Stimulated activated naive CD8-positive, alpha-beta T cell treated with anti-CD3 and anti-CD28 coated beads, Interleukin-15, Interleukin-2, amounts not matched to agents 100 U/mL and 50 U/mL, for 24 hours (primary cell): ENCODE data around the gene PABPN1.
"Not testable (repeated sequence)": the region's sequence is repeated elsewhere in the genome, so short reads cannot be mapped to it uniquely, and the experiment has no call there.

ENCODE experiments used
- ATAC-seq: fragments of 150-1000 bp; cut with Tn5 transposase; one replicate; pipeline ENCODE4 v1.10.0; 2021
- DNase-seq: peaks from one replicate; pipeline ENCODE4 v3.0.0; 2021

PABPN1 gene

DNA sequence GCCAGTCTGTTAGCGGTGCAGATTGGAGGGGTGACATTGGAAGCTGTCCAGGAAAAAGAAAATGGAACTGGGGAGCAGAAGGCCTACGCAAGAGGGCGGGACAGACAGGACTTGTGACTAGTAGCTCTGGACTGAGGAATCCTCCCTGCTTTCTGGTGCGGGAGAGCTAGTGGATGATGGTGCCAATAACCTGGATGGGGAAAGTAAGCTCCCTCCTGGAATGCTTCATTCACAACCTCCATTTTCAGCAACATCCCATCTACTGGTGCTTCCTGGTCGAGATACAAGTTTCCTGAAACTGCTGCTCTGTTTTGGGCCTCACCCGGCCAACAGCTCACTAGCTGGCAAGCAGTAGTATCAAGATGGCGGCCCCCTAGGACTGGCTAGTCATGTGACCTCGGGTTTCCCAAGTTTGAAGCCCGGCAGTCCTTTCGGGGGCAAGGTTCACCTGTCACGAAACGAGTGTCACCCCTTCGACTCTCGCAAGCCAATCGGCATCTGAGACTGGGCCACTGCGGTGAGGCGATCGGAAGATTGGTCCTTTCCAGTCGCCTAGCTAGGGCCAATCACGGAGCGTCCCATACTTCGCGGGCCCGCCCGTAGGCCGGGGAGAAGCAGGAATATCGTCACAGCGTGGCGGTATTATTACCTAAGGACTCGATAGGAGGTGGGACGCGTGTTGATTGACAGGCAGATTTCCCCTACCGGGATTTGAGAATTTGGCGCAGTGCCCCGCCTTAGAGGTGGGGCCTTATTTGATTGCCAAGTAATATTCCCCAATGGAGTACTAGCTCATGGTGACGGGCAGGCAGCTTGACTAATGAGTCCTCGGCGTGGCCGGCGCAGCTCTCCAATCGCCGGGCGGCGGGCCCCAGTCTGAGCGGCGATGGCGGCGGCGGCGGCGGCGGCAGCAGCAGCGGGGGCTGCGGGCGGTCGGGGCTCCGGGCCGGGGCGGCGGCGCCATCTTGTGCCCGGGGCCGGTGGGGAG, at the start of gene PABPN1:
Gene PABPN1, plus strand, starts transcription at position 874 of the 988 bp plus-strand sequence. Its CDS starts 13 bp downstream, at position 887.
- ATAC-seq (peak; percentile 94), DNase-seq (peak; percentile 95)

DNA sequence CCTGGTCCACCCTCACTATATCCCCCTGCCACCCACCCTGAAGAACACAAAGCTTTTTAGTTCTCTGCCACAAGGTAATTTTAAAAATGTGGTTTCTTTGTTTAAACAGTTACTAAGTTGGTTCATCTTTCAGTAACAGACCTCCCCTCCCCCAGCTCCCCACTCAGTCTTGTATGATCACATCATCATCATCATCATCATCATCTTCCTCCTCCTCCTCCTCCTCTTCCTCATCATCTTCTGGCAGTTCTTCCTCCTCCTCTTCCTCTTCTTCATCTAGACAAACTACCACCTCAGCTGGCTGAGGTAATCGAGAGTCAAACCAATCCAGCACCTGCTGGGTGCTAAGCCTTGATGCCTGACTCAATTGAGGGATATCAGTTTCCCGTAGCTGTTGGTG, 45.8 kb upstream of the PABPN1 start:
- ATAC-seq (no peak), DNase-seq (no peak)

GRCh38 chr14:23277189-23277588, 44.1 kb upstream of the PABPN1 start:
- ATAC-seq (no peak), DNase-seq (no peak)

DNA sequence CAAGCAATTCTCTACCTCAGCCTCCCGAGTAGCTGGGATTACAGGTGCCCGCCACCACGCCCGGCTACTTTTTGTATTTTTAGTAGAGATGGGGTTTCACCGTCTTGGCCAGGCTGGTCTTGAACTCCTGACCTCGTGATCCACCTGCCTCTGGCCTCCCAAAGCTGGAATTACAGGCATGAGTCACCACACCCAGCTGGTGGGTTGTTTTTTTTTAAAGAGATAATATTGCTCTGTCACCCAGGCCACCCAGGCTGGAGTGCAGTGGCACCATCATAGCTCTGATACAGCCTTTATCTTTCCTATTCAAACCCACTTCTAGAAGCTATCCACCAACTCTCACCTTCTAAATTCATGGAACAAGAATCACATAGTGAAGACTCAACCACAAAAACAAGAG, 43.3 kb upstream of the PABPN1 start:
- ATAC-seq = not testable (repeated sequence)

DNA sequence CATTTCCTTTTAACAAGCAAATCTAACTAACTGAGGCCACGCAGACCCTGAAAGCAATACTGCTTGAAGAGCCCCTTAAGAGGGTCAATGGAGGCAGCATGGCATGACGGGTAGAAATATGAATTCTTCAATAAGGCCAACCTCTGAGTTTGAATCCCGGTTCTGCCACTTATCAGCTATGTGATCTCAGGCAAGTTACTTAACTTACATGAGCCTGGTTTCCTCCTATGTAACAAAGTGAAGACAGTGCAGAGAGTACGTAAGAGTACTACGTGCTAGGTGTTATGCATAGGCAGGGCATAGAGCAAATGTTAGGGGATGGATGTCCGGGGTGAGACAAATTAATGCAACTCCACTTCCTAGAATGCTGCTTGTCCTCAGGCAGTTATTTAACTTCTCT, 40.0 kb upstream of the PABPN1 start:
- no peak for DNase-seq
- ATAC-seq = no peak

More for the DNA sequence above, 43.3 kb upstream of the PABPN1 start:
- not testable (repeated sequence) for DNase-seq

DNA sequence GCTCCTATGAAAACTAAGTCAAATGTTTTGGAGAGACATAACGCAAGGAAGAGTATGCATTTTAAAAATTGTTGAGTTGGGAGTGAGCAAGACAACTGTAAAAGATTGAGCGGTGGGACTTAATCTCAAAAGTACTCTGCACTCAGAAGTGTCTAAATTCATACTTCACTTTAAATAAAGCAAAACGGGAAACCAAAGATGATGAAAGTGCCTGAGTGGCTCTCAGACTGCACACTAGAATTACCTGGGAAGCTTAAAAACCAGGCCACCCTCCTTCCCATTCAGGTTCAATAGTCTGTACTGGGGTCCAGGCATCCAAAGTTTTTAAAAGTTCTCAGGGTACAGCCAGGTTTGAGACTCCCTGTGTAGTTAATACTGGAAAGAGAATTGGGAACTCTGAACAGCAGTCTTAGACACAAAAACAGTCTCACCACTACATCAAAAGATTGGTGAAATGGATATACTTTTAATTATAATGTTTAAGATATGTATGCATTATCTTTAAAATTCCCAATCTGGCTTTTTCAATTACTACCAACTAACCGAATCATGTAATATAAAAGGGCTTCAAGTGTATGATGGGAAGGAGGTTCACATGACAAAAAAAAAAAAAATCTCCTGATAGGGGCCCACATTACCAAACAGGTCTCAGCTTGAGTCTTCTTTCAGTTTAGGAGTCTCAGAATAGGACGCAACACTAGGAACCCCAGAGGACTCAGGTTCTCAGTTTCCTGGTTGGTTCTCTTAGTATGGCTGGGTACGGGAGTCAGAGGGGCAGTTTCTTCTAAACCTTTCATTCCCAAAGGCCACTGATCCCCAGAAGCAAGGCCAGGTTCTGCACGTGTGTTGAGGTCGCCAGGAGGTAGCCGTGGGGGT, 36.4 kb upstream of the PABPN1 start:
- ATAC-seq (no peak), DNase-seq (peak; percentile 26)

DNA sequence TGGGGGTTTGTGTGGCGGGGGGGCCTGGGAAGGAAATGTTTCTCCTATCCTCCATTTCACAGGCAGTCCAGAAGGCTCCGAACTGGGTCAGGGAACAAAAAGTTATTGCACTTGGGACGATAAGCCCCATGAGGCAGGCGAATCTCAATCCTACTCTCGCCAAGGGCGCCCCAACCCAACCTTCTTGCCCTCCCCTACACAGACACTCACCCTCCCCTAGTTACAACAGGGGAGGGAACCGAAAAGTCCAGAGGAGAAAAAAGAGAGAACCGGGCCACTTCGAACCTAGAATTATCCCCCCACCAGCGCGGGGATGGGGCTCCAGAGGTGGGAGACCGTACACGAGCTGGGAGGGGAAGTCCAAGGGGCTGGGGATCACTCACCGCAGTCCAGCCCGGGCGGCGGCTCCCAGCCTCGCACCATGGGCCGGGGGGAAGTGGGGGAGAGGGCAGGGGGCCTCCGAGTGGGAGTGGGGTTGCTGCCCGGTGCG, 35.7 kb upstream of the PABPN1 start:
- peak; percentile 38 for ATAC-seq
- no peak for DNase-seq

DNA sequence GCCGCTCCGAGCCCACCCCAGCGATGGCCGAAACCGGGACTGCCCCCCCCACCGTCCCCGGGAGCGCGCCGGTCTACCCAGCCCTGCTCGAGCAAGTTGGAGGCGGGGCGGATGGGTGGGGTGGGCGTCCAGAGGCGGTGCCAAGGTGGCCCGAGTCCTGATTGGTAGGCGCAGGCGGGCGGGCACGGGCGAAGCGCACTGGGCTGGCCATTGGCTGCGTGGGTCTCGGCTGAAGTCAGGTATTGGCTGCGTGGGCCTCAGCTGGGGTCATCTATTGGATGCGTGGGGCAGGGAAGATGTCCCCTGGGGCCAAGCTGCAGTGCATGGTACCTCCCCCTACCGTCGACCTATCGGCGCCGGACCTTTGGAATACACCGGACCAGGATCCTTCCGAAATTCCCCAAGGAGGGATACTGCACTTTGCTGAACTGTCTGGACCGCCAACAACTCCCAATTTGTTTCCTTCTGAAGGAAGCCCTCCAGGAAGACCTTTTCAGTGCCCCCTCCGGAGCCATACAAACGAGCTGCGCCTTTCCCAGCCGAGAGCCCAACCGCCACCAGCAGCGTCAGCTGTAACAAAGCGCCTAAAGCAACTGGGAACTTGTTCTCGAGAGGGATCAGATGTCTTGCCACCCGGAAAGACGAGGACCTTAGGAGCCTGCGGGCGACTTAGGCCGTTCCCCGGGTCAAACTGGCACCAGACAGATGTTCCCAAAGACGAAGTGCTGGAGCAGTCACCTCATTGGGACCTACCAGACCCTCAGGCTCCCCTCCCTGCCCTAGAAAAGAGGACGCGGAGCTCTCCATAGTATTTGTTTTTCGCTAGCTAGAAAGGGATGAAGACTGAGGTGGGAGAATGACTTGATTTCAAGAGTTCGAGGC, 35.0 kb upstream of the PABPN1 start, which contains the start of gene HOMEZ:
Gene HOMEZ, minus strand, starts transcription at position 113 of the 882 bp plus-strand sequence. CDS start 180 bp downstream, outside the sequence.
- ATAC-seq = peak; percentile 99
- peak; percentile 99 for DNase-seq

DNA sequence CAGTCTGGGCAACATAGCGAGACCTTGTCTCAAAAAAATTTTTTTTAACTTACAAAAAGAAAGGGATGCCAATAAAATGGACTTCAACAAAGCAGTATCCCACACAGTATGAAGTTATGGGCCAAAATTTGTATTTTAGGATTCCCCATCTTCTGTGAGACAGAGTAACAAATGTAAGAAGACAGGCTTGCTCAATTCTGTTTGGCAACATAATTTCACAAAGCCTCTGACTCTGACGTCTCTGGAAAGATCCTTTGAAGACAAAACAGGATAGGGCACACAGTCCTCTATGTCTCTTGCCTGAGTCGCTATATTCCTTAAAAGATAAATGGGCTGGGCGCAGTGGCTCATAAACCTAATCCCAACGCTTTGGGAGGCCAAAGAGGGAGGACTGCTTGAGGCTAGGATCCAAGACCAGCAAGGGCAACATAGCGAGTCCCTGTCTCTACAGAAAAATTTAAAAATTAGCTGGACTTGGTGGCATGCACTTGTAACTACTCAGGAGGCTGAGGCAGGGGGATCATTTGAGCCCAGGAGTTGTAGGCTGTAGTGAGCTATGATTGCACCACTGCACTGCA, 34.3 kb upstream of the PABPN1 start:
- DNase-seq = no peak
- no peak for ATAC-seq

DNA sequence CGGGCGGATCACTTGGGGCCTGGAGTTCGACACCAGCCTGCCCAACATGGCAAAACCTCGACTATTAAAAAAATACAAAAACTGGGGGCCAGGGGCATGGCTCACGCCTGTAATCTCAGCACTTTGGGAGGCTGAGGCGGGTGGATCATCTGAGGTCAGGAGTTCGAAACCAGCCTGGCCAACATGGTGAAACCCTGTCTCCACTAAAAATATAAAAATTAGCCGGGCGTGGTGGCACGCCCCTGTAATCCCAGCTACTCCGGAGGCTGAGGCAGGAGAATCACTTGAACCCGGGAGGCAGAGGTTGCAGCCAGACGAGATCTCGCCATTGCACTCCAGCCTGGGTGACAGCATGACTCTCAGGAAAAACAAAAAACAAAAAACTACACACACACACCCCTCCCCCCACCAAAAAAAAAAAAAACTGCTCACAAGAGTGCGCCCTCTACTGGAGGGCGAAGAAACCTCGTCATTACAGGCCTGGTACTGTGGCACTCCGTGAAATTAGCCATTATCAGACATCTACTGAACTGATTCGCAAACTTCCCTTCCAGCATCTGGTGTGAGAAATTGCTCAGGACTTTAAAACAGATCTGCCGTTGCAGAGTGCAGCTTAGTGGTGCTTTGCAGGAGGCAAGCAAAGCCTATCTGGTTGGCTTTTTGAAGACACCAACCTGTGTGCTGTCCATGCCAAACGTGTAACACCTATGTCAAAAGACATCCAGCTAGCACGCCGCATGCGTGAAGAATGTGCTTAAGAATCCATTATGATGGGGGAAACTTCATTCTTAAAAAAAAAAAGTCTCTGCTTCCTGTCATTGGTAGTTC, 26.3 kb upstream of the PABPN1 start:
- ATAC-seq (peak; percentile 88), DNase-seq (peak; percentile 60)

GRCh38 chr14:23296012-23296777, 25.1 kb upstream of the PABPN1 start:
- DNase-seq = no peak
- no peak for ATAC-seq

- DNase-seq (no peak), ATAC-seq (no peak)
Observed at GRCh38 chr14:23297096-23297495, 24.2 kb upstream of the PABPN1 start.

DNA sequence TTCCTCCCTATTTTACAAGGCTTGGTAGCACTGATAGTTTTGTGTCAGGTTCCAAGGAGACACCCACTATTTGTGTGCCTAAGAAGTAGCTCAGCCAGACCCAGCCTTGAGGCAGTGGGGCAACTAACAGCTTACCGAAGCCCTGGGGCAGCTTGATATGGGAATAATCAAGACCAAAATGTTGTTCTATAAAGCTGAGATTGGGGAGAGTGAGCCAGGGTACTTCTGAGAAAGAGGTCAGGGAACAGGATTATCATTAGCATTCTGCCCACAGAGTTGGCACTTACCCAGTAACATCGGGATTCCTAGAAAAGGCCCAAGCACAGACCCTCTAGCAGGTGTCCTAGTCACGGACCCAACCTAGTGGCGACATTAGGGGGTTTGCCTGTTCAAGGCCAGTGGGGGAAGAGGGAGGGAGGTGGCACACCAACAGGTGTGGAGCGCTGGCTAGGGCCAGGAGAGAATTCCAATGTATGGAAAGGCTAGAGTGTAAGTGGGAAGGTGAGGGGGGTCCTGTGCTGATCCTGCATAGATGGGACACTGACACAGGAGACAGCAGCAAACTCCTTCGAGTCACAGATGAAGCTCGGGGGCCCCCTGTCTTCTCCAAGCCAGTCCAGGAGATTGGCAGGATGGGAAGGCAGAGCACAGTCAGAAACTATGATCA, 23.5 kb upstream of the PABPN1 start:
- DNase-seq (no peak), ATAC-seq (no peak)

DNA sequence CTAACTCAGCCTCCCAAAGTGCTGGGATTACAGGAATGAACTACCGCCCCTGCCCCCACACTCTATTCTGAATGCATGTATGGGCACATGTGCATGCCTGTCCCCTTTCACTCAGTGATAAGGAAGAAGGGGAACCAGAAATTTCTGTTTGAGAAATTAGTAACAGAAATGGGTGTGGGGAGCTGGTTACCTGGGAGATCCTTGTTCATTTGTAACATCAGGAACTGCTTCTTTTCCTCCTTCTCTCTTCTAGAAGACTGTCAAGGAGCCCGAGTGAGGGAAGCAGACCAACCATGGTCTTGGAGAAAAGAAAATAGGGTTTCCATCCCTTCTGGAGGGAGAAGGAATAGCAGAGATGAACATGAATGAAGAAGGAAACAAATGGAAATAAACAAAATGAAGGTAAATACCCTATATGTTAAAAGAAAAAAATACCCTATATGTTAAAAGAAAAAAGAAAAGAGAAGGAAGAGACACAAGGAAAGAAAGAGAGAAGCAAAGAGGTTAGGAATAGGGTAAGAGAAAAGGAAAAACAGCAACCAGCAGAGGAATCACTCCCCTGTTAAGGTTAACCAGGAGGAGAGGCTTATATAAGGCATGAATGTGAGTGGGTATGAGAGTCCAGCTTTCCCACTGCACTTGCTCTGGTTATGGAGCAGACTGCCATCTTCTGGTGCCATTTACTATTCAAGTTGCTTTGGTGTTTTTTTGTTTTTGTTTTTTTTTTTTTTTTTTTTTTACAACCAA, 21.9 kb upstream of the PABPN1 start:
- DNase-seq (no peak), ATAC-seq (no peak)

GRCh38 chr14:23299986-23300686, 21.1 kb upstream of the PABPN1 start:
- ATAC-seq (no peak), DNase-seq (no peak)

DNA sequence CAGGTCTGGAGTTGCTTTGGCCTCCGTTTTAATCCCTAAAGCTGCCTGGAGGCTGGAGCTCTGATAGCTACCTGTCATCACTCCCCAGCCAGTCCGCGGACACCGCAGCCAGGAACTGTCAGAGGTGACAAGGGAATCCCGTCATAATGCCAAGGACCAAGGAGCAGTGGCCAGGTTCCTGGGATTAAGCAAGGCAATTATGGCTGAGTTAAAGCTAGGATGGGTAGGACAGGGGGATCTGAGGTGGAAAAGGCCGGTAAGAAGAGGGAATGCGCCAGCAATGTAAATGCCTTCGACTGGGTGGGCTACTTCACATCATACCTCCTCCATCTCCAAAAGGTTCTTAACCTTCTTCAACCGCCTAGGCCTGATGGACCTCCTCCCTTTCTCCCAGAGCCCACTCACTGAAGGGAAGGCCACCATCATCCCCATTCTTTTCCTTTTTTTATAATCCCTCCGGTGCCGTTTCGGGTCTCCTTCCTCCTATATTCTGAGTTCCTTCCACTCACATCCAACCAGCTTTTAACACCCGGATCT, 20.5 kb upstream of the PABPN1 start:
- DNase-seq = peak; percentile 27
- ATAC-seq = no peak
